HL-60 (cell line): ENCODE results near the gene CCDC186.

Experiments used
- CTCF ChIP-seq: IDR thresholded peaks from one replicate; pipeline ENCODE4 v1.5.1; 2011; ENCODE audit warnings: low read length, control low read depth, inconsistent platforms; ENCODE audit not compliant: insufficient read depth
- GABPA ChIP-seq: IDR thresholded peaks from 2 replicates; pipeline ENCODE4 v1.6.1; 2012; ENCODE audit warnings: low read depth
- POLR2AphosphoS5 ChIP-seq: IDR thresholded peaks from 2 replicates; pipeline ENCODE4 v1.6.1; 2012; ENCODE audit warnings: low read depth
- REST ChIP-seq: IDR thresholded peaks from 2 replicates; pipeline ENCODE4 v1.6.1; 2012; ENCODE audit warnings: low read depth; ENCODE audit not compliant: insufficient replicate concordance
- SPI1 ChIP-seq: IDR thresholded peaks from 2 replicates; pipeline ENCODE4 v1.6.1; 2012; ENCODE audit warnings: low read depth, mild to moderate bottlenecking, borderline replicate concordance

GRCh38 chr10:114077347-114077746 is 96.7 kb downstream of the CCDC186 start:
- TF ChIP-seq CTCF (no peak), POLR2AphosphoS5 (no peak), GABPA (no peak), SPI1 (no peak), REST (no peak)
